ENCODE data around the gene SLC49A3.

DNA sequence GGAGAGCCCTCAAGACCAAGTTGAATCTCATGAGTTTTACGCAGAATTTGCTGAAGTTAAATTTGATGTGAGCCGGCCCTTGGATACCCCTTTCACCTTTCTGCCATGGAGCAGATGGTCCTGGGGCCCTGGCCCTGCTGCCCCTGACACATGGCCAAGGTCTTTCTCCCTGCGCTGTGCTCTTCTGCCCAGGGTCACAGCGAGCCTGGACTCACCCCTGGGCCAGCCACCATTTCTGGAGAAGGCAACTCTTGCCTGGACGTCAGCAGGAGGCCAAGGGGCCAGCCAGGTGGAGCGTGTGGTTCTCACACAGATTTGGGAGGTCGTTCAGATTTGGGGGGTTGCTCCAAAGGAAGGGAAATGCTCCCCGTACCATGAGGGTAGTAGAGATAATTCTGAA lies 46.6 kb upstream of the SLC49A3 start:
- TF ChIP-seq, protein P1, sequence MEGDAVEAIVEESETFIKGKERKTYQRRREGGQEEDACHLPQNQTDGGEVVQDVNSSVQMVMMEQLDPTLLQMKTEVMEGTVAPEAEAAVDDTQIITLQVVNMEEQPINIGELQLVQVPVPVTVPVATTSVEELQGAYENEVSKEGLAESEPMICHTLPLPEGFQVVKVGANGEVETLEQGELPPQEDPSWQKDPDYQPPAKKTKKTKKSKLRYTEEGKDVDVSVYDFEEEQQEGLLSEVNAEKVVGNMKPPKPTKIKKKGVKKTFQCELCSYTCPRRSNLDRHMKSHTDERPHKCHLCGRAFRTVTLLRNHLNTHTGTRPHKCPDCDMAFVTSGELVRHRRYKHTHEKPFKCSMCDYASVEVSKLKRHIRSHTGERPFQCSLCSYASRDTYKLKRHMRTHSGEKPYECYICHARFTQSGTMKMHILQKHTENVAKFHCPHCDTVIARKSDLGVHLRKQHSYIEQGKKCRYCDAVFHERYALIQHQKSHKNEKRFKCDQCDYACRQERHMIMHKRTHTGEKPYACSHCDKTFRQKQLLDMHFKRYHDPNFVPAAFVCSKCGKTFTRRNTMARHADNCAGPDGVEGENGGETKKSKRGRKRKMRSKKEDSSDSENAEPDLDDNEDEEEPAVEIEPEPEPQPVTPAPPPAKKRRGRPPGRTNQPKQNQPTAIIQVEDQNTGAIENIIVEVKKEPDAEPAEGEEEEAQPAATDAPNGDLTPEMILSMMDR (IDR thresholded peaks at IDR 0.05) = no peak
- TF ChIP-seq POLR2A (IDR thresholded peaks at IDR 0.05) = no peak
